GM21576 (cell line): ENCODE measurements around the gene C19orf18.
"Not testable (repeated sequence)": the region's sequence is repeated elsewhere in the genome, so short reads cannot be mapped to it uniquely, and the experiment has no call there.

Source experiments
- ATAC-seq: cut with Tn5 transposase; IDR thresholded peaks from one replicate; pipeline ENCODE4 v1.9.1; 2021; ENCODE audit warnings: mild to moderate bottlenecking, moderate library complexity; ENCODE audit not compliant: unreplicated experiment

The C19orf18 gene

GRCh38 chr19:57974434-57974833, at the start of gene C19orf18:
Gene C19orf18 (minus strand): TSS chr19:57974534. CDS start chr19:57974432, 102 bp downstream.
- no peak for ATAC-seq

- no peak for ATAC-seq
Observed at GRCh38 chr19:58022283-58022660, 47.9 kb upstream of the C19orf18 start.

GRCh38 chr19:58021541-58022282, 47.4 kb upstream of the C19orf18 start:
- ATAC-seq, result no peak

GRCh38 chr19:58020129-58020528, 45.8 kb upstream of the C19orf18 start:
- no peak for ATAC-seq

GRCh38 chr19:58014141-58014540, 39.8 kb upstream of the C19orf18 start:
- ATAC-seq, result no peak

- ATAC-seq, result no peak
Observed at GRCh38 chr19:58010507-58010906, 36.2 kb upstream of the C19orf18 start.

- peak; percentile 68 for ATAC-seq
Observed at GRCh38 chr19:58009666-58010301, 35.5 kb upstream of the C19orf18 start.

GRCh38 chr19:58009301-58009665, 34.9 kb upstream of the C19orf18 start:
- ATAC-seq, result peak; percentile 8

- not testable (repeated sequence) for ATAC-seq
Observed at GRCh38 chr19:58008877-58009276, 34.5 kb upstream of the C19orf18 start.

GRCh38 chr19:58007285-58007684, 33.0 kb upstream of the C19orf18 start:
- no peak for ATAC-seq

- no peak for ATAC-seq
Observed at GRCh38 chr19:58003174-58003828, 29.0 kb upstream of the C19orf18 start.

- ATAC-seq, result peak; percentile 86
Observed at GRCh38 chr19:58002384-58003173, 28.2 kb upstream of the C19orf18 start, which contains the start of gene ZNF606. Gene ZNF606 (minus strand): TSS chr19:58002820. CDS start chr19:58001319, 1,501 bp downstream.

GRCh38 chr19:58001895-58002369, 27.6 kb upstream of the C19orf18 start:
- ATAC-seq, result no peak

- no peak for ATAC-seq
Observed at GRCh38 chr19:58000677-58001076, 26.3 kb upstream of the C19orf18 start.

- ATAC-seq, result no peak
Observed at GRCh38 chr19:57992841-57993240, 18.5 kb upstream of the C19orf18 start.

- ATAC-seq, result no peak
Observed at GRCh38 chr19:57978586-57979289, 4.4 kb upstream of the C19orf18 start.

- ATAC-seq, result no peak
Observed at GRCh38 chr19:57964761-57965160, 9.6 kb downstream of the C19orf18 start.

- ATAC-seq, result no peak
Observed at GRCh38 chr19:57961785-57962184, 12.5 kb downstream of the C19orf18 start.

GRCh38 chr19:57954996-57955395, 19.3 kb downstream of the C19orf18 start:
- no peak for ATAC-seq

GRCh38 chr19:57949702-57950101, 24.6 kb downstream of the C19orf18 start:
- ATAC-seq, result no peak
